HS-5 (cell line): ENCODE data around the gene HDAC5.
"Not testable (repeated sequence)": the region's sequence is repeated elsewhere in the genome, so short reads cannot be mapped to it uniquely, and the experiment has no call there.

ENCODE experiments used
- DNase-seq: peaks from one replicate; pipeline ENCODE4 v3.0.0-alpha.2; 2012; ENCODE audit warnings: low read depth

The HDAC5 gene

GRCh38 chr17:44133918-44134476, 10.6 kb upstream of the HDAC5 start:
- no peak for DNase-seq

DNA sequence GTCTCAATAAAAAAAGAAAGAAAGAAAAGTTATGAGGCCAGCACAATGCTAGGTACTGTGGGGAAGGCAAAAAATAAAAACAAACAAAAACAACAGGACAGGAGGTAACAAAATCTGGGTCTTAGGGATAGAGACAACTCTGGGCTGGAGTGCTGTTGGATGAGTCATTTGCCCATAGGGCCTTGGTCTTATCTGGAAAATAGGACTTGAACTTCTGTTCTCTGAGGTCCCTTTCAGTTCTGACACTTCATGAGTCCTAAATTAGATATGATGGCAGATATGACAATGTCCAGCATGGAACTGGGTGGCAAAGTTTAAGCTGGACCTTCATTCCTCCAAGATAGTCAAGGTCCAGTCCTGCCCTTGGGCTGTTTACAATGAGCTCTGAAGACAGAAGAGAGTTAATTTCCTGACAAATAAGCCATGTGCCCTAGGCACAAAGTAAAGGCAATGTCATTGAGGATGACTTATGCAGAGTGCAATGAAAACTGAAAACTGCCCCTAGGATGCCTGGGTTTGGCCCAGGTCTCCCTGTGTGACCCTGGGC, 8.9 kb upstream of the HDAC5 start:
- no peak for DNase-seq

DNA sequence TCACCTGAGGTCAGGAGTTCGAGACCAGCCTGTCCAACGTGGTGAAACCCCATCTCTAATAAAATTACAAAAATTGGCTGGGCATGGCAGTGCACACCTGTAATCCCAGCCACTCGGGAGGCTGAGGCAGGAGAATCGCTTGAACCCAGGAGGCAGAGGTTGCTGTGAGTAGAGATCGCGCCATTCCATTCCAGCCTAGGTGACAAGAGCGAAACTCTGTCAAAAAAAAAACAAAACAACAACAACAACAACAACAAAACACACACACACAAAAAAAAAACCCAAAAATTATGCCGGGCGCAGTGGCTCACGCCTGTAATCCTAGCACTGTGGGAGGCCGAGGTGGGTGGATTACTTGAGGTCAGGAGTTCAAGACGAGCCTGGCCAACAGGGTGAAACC, 7.9 kb upstream of the HDAC5 start:
- DNase-seq = not testable (repeated sequence)

DNA sequence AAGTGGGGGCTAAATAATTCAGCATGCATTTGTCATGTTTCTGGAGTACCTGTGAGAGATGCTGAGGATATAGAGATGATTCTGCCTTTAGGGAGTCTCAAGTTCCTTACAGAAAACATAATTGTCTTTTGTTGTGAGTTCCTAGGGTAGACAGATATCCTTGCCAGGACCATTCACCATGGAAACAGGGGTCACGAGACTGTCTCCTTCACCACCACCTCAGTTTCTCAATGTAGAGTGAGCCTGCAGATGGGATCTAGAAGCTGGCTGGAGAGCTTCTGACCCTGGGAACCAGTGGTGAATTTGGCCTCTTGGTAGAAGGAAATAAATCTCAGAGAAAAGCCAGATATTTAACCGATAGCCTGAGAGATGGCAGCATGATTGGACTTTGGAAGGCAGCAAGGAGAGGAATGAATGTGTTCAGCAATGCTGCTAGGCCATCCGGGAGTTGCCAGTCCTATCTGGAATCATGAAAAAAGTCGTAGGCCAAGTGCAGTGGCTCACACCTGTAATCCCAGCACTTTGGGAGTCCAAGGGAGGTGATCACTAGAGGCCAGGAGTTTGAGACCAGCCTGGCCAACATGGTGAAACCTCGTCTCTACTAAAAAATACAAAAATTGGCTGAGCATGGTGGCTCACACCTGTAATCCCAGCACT, 7.4 kb upstream of the HDAC5 start:
- no peak for DNase-seq

DNA sequence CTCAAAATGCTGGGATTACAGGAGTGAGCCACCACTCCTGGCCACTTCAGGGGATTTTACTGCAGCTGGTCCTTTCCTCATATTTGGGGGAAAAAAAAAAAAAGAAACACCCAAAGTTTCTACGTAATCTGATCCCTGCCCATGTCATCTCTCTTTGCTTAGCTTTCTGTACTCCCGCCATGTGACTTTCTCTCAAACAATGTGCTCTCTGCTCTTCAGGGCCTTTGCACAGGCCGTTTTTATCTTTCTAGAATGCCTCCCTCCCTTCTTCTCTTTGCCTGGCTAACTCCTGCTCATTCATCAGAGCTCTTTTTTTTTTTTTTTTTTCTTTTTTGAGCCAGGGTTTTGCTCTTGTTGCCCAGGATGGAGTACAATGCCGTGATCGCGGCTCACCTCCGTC, 4.9 kb upstream of the HDAC5 start:
- no peak for DNase-seq

GRCh38 chr17:44124118-44124438, 637 bp upstream of the HDAC5 start:
- DNase-seq = no peak

DNA sequence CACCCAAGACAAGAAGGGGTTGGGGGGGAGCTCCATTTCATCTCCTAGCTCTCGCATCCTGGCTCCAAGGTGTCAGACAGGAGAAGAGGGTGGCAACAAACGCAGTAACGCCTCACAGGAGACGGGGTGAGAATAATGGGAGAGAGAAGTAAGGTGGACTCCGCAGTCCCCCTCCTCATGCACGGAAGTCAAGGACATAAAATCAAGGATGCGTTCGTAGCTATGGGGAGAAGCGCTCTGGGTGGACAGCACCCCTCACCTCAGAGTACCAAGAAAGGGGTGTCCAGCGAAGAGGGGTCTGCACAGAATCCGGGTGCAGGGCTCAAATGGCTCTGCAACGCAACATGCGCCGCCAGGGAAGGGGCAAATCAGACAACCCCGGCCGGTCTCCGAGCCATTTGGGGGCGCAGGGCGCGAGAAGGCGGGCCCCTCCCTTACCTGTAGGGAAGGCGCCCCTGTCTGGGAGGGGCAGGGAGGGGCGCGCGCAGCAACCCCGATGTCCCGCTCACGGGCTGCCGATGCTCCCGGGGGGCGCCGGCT, 555 bp downstream of the HDAC5 start:
- DNase-seq = no peak

- DNase-seq = no peak
These were observed 1.2 kb downstream of the HDAC5 start for GRCh38 chr17:44121997-44122815.

DNA sequence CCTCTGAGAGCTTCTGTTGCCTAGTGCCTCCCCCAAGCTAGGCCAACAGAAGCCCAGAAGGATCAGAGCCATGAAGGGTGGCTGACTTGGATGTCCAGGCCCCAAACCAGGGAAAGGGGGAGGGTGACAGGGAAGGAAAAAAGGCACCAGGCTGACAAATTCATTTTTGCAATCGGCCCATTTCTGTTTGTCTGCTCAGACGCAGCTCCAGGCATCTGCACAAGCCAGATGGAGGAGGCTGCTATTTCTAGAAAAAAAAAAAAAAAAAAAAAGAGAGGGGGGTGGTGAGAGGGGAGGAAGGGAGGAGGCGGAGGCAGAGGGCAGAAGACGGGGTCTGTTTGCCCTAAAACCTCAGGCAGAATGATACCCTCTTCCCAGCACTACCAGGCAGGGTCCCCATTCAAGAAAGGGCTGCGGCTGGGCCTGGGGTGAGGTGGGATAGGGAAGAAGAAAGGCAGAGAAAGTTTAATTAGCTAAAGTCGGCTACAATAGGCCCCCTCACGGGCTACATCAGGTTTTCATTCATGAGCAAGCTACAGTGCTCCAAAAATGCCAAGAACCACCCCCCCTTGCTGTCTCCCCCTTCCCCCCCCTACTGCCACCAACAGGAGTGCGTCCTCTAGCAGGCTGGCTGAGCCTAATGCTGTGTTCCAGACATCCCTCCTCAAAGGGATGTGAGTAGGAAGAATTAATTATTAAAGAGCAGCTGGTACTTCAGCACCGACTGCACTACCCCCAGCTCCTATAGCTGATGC, 2.4 kb downstream of the HDAC5 start:
- no peak for DNase-seq

GRCh38 chr17:44120281-44120680, 3.2 kb downstream of the HDAC5 start:
- DNase-seq = not testable (repeated sequence)

- no peak for DNase-seq
These were observed 3.6 kb downstream of the HDAC5 start for GRCh38 chr17:44119798-44120197.

GRCh38 chr17:44119062-44119461, 4.4 kb downstream of the HDAC5 start:
- no peak for DNase-seq

DNA sequence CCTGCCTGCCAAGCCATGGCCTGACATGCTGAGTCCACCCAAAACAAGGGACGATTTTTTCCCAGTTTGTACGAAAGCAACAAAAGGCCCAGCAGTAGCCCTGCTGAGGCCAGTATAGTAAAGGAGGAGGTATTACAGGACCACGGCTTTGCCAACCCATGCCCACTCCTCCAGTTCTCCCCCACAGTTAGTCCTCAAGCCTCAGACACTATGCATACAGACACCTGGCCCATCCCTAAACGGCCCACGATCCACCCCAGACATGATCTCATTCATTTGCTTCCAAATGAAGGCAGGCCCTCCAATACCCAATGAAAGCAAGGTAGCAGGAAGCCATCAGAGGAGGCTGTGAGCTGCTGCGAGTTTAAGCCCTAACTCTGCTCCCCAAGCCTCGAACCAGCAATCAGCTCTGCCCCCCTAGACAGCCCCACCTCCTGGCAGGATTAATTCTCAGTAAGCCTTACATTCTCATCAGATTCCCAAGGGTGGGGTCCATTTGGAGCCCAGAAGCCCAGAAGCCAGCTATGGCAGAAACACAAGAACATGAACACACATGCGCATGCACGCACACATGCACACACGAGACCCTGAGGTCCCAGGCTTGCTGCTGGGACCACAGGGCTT, 4.9 kb downstream of the HDAC5 start:
- DNase-seq = no peak

DNA sequence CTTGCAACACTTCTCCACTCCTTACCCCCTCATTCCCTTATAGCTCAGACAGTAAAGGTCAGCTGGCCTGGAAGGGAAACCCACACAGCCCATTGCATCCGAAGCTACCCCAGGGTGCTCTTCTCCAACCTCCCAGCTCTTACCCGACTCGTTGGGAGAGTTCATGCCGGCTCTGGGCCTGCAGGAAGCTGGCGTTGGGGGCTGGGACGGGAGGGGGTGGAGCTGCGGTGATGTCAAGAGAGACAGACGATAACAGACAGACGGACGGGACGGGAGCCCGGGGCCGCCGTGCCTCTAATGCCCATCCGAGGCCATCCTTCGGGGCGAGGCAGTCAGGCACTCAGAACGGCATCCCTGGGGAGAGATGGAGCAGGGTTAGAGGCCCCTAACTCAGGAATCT, 6.1 kb downstream of the HDAC5 start:
- DNase-seq = no peak

GRCh38 chr17:44115585-44116415, 7.6 kb downstream of the HDAC5 start:
- DNase-seq = no peak

DNA sequence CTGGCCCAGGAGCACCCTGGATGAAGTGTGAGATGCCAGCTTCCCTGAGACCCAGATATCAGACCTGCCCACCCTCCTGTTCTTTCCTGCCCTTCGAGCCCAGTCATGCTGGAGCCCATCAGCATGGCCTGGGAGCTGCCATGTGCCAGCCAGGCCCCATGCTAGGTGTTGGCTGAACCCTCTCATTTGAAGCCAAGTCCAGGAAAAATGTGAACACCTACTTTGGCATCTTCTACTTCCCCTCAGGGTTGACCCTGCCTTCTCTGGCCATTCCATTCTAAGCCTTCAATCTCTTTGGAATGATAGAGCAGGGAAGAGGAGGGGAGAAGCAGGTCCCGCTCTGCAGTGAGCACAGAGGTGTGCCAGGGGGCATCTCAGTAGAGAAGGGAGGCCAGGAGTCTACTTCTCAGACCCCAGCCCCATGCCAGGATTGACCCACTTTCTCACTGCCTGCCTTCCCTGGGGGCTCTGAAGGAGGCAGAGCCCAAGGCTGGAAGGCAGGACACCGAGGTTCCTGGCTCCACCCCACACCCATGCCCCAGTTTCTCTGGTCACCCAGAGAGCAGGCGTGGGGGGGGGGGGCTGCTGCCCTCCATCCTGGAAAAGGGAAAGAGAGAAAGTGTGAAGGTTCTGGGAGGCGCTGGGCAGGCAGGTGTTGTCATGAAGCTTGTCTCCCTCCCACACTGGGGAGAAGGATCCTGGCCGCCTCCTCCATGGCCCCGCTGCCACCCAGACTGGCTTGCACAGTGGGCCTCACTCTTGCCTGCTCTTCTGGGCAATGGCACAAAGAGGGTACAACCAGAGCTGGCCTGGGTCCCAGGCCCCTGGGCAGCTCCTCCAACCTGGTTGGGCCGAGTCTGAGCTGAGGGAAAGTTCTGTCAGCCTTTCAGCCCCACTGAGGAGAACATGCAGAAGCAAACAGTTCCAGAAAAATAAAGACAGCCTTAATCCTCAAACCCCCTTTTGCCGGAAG, 9.3 kb downstream of the HDAC5 start:
- DNase-seq = no peak

DNA sequence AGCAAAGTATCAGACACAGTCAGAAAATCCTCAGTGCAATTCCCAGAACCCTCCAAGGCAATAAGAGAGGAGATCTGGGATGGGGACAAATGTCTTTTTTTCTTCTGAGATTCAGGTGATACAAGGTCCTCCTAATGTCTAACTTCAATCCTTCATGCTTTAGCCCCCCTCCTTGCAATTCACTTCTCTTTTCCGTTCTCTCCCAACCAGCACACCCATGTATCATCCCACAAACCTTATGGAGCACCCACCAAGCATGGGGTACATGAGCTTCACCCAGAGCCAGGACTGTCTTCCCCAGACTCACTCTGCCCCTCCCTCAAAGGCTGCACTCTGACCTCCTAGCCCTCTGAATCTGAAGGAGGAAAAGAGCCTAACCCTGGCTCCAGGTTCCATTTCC, 10.1 kb downstream of the HDAC5 start:
- DNase-seq = no peak

DNA sequence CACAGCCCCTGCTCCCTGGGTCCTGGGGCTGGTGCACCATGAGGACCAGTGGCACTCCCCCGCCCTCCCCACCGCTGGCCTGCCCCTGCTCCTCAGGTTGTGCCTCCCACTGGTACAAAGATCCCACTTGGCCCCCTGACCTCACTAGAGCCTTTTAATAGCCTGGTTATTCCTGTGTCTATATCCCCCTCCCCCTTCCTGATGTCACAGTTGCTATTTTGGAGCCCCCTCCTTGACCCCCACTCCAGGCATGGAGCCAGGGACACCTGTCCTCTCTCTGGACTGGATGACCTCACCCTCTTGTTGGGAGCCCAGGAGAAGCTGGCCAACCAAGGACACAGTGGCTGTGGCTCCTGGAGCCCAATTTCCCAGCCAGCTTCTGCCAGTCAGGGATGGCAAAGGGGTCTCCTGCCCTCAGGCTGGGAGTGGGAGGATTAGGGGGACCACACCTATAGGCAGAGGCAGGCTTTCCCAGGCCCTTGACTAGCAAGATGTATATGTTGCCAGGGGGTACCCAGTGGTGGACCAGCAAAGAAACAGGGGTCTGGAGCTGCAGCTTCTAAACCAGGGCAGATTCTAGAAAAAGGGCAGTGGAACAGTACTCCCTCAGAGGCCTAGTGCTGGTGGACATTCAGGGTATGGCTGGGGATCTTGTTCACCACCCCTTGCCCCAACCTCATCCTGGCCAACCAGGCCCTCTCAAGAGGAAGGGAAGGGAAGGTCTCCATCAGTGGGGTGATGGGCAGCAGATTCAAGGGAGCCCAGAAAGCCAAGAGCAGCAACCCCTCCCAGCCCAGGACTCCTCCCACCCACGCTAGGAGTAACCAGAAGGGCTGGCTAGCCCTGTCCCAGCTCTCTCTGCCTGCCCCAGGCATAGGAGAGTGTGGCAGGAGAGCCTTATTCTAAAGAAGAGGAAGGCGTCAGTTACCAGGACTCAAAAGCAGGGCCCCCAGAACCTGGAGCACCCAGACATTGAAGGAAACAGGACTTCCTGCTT, 10.9 kb downstream of the HDAC5 start:
- DNase-seq = no peak
